Hepatocyte (in vitro differentiated cells): ENCODE data around the gene FKBP7.

Source experiments
- CTCF ChIP-seq: fragments of 200-600 bp; sonication (generic); IDR thresholded peaks from 2 replicates; pipeline ENCODE4 v1.5.1; 2016; ENCODE audit warnings: antibody characterized with exemption, mild to moderate bottlenecking; ENCODE audit not compliant: poor library complexity
- EZH2 ChIP-seq: fragments of 200-600 bp; sonication (generic); IDR thresholded peaks from 2 replicates; pipeline ENCODE4 v1.6.1; 2016; ENCODE audit warnings: antibody characterized with exemption, mild to moderate bottlenecking, borderline replicate concordance

DNA sequence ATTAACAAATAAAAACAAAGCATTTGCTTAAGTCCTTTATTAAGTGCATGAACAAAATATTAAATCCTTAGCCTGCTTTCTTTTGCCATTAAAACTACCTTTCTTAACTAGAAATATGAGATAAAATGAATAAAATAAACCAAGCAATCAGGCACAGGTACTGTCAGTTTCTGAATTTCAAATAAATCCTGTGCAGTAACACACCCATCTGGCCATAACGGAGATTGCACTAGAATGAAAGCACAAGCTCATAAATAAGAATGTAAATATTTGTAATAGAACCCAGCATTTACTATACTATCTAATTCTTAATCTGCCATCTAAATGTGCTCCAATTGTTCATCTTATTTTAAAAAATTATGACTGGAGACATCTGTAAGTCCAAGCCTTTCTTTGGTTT lies 59.3 kb downstream of the FKBP7 start:
- TF ChIP-seq CTCF (peak; percentile 59), EZH2 (no peak)
